Body of pancreas (tissue), 4 donors: ENCODE measurements around the gene ESPL1.

Experiments used
- POLR2A ChIP-seq, 3 donors: fragments of 450-650 bp; IDR thresholded peaks; one replicate each; pipeline ENCODE4 v1.6.1; 2016; ENCODE audit warnings: antibody characterized with exemption in 3 of 3, mild to moderate bottlenecking in 2 of 3
- TF ChIP-seq, protein P1 (sequence below), 7 experiments: fragments of 450-650 bp in 4 of 7; fragments of 200-600 bp in 3 of 7; sonication (generic) in 3 of 7; IDR thresholded peaks; one replicate each; pipeline ENCODE4 v1.5.1; 2016 to 2019; ENCODE audit warnings: antibody characterized with exemption in 7 of 7

DNA sequence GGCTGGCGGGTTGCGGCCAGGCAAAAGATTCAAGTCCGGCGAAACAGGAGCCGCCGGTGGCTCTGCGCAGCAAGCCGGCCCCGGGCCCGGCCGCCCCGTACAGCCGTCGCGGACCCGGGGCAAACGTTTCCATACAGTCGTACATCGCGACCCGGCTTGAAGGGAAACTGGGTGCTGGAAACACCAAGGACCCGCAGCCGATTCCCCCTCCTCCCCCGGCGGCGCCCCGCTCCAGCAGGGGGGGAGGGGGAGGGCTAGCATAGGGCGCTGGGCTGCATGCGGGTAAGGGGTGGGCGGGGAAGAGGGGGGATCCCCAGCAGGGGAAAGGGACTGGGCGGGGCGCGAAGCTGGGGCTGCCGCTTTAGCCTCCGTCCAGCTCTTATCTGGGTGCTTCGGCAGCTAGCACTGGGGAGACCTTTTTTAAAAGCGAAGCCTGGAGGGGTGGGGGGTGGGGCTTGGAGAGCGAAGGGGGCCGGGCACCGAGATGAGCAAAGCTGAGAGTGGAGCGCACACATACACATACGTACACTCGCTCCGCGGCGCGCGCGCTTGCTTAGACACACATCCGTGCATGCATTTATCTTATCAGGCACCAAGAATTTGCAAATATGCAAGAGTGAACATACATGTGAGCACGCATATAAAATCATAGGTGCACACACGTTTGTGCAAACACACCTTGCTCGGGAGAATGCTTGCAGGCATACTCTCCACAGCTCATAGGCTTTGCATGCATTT, 48.0 kb upstream of the ESPL1 start:
- TF ChIP-seq, protein P1, sequence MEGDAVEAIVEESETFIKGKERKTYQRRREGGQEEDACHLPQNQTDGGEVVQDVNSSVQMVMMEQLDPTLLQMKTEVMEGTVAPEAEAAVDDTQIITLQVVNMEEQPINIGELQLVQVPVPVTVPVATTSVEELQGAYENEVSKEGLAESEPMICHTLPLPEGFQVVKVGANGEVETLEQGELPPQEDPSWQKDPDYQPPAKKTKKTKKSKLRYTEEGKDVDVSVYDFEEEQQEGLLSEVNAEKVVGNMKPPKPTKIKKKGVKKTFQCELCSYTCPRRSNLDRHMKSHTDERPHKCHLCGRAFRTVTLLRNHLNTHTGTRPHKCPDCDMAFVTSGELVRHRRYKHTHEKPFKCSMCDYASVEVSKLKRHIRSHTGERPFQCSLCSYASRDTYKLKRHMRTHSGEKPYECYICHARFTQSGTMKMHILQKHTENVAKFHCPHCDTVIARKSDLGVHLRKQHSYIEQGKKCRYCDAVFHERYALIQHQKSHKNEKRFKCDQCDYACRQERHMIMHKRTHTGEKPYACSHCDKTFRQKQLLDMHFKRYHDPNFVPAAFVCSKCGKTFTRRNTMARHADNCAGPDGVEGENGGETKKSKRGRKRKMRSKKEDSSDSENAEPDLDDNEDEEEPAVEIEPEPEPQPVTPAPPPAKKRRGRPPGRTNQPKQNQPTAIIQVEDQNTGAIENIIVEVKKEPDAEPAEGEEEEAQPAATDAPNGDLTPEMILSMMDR (IDR thresholded peaks at IDR 0.05), result no peak
- no peak for TF ChIP-seq POLR2A (IDR thresholded peaks at IDR 0.05)
